RWPE2 (cell line): Measurements from ENCODE around the gene CTPS1.
A peak's percentile ranks its signal among the peaks of the same experiment; 100 is the strongest.

Experiments
- ATAC-seq: fragments of 200-7000 bp; cut with Tn5 transposase; 3 replicates; pipeline ENCODE4 v1.9.1; 2021; ENCODE audit warnings: low read depth
- DNase-seq: peaks from one replicate; pipeline ENCODE4 v3.0.0-alpha.2; 2020; ENCODE audit warnings: low spot score
- H3K27ac ChIP-seq: fragments of 450-650 bp; 2 replicates; pipeline ENCODE4 v1.5.1; 2017; ENCODE audit warnings: mild to moderate bottlenecking; ENCODE audit not compliant: poor library complexity, severe bottlenecking
- H3K27me3 ChIP-seq: fragments of 250-450 bp; sonication (Bioruptor Pico); 2 replicates; pipeline ENCODE4 v1.5.1; 2021; ENCODE audit warnings: mild to moderate bottlenecking, moderate library complexity; ENCODE audit not compliant: insufficient read depth, poor library complexity, severe bottlenecking
- H3K36me3 ChIP-seq: fragments of 250-450 bp; sonication (Bioruptor Pico); 2 replicates; pipeline ENCODE4 v1.5.1; 2020; ENCODE audit warnings: low read depth, mild to moderate bottlenecking, moderate library complexity
- H3K4me1 ChIP-seq: fragments of 250-450 bp; sonication (Bioruptor Pico); 2 replicates; pipeline ENCODE4 v1.5.1; 2021; ENCODE audit warnings: mild to moderate bottlenecking, moderate library complexity; ENCODE audit not compliant: insufficient read depth, poor library complexity, severe bottlenecking
- H3K4me3 ChIP-seq: fragments of 250-450 bp; sonication (Bioruptor Pico); 2 replicates; pipeline ENCODE4 v1.5.1; 2021; ENCODE audit warnings: mild to moderate bottlenecking, moderate library complexity; ENCODE audit not compliant: severe bottlenecking
- H3K9me3 ChIP-seq: fragments of 250-450 bp; sonication (Bioruptor Pico); 2 replicates; pipeline ENCODE4 v1.5.1; 2021; ENCODE audit warnings: mild to moderate bottlenecking, moderate library complexity; ENCODE audit not compliant: severe bottlenecking
- CTCF ChIP-seq: fragments of 450-650 bp; IDR thresholded peaks from one replicate; pipeline ENCODE4 v1.5.1; 2017; ENCODE audit warnings: mild to moderate bottlenecking, moderate library complexity; ENCODE audit not compliant: poor library complexity, severe bottlenecking

Gene CTPS1

GRCh38 chr1:40974945-40975344, 4.6 kb upstream of the CTPS1 start:
- no peaks in the 10 kb centered on the region for H3K27me3 ChIP-seq
- ATAC-seq (no peak), DNase-seq (no peak)
- H3K4me1 ChIP-seq = peaks cover 3% of the 10 kb centered on the region
- no peak overlapping the region for H3K27ac ChIP-seq
- H3K36me3 ChIP-seq = no peaks in the 10 kb centered on the region
- H3K9me3 ChIP-seq = no peaks in the 10 kb centered on the region
- H3K4me3 ChIP-seq = no peak overlapping the region
- TF ChIP-seq CTCF = no peak

GRCh38 chr1:40976952-40977690, 2.4 kb upstream of the CTPS1 start:
- no peak for DNase-seq
- no peaks in the 10 kb centered on the region for H3K27me3 ChIP-seq
- peaks cover 15% of the 10 kb centered on the region for H3K4me1 ChIP-seq
- H3K27ac ChIP-seq = no peak overlapping the region
- ATAC-seq = no peak
- no peak for TF ChIP-seq CTCF
- H3K9me3 ChIP-seq = no peaks in the 10 kb centered on the region
- peaks cover 9% of the 10 kb centered on the region for H3K36me3 ChIP-seq
- H3K4me3 ChIP-seq = no peak overlapping the region

GRCh38 chr1:40977716-40978115, 1.8 kb upstream of the CTPS1 start:
- DNase-seq = no peak

GRCh38 chr1:40978886-40979240, 633 bp upstream of the CTPS1 start:
- no peaks in the 10 kb centered on the region for H3K9me3 ChIP-seq
- no peak for ATAC-seq
- DNase-seq = no peak
- peaks cover 31% of the 10 kb centered on the region for H3K4me1 ChIP-seq
- H3K36me3 ChIP-seq = peaks cover 25% of the 10 kb centered on the region
- H3K4me3 ChIP-seq = peak overlapping the region; percentile 46
- peak overlapping the region; percentile 81 for H3K27ac ChIP-seq
- no peak for TF ChIP-seq CTCF
- H3K27me3 ChIP-seq = no peaks in the 10 kb centered on the region

More at GRCh38 chr1:40977716-40978115, 1.8 kb upstream of the CTPS1 start:
- no peaks in the 10 kb centered on the region for H3K9me3 ChIP-seq
- H3K36me3 ChIP-seq = peaks cover 13% of the 10 kb centered on the region
- H3K4me1 ChIP-seq = peaks cover 19% of the 10 kb centered on the region
- no peak overlapping the region for H3K27ac ChIP-seq
- no peak for TF ChIP-seq CTCF
- H3K27me3 ChIP-seq = no peaks in the 10 kb centered on the region
- H3K4me3 ChIP-seq = no peak overlapping the region
- ATAC-seq = no peak

- Histone ChIP-seq H3K36me3 (peaks cover 37% of the 10 kb centered on the region), H3K27me3 (no peaks in the 10 kb centered on the region), H3K4me3 (peak overlapping the region; percentile 46), H3K9me3 (no peaks in the 10 kb centered on the region), H3K27ac (peak overlapping the region; percentile 81), H3K4me1 (peaks cover 36% of the 10 kb centered on the region)
- no peak; the same call in 2 of the 3 replicates for ATAC-seq
- TF ChIP-seq CTCF = no peak
- DNase-seq = no peak
Observed at GRCh38 chr1:40980068-40980452, 564 bp downstream of the CTPS1 start.
